Measurements from ENCODE around the gene METTL21A. TPM values are rescaled to one million over a fixed set of nuclear protein-coding genes. Genes with fewer than 3 reads are reported as not detected.

METTL21A gene
- total RNA-seq, 1 donor from 2014 or later = 12.7 TPM

DNA sequence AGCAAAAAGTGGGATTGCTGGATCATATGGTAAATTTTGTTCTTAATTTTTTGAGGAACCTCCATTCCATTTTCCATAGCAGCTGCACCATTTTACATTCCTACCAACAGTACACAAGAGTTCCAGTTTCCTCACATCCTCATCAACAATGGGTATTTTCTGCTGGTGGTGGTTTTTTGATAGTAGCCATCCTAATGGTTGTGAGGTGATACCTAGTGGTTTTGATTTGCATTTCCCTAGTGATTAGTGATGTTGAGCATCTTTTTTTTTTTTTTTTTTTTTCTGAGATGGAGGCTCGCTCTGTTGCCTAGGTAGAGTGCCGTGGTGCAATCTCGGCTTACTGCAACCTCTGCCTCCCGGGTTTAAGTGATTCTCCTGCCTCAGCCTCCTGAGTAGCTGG, 30.5 kb downstream of the METTL21A start:
- ATAC-seq (no peak), DNase-seq (no peak)
- H3K9me3 ChIP-seq = peaks cover 11% of the 10 kb centered on the region
- no peak overlapping the region for H3K4me3 ChIP-seq
- intact Hi-C loops (cut with DNase I) = no loop called here
- no peak for TF ChIP-seq CTCF (IDR thresholded peaks at IDR 0.05)
- peaks cover 56% of the 10 kb centered on the region for H3K36me3 ChIP-seq
- no peaks in the 10 kb centered on the region for H3K27me3 ChIP-seq (ENCODE audit: low read depth)
- H3K27ac ChIP-seq = no peak overlapping the region
- no peaks in the 10 kb centered on the region for H3K4me1 ChIP-seq

DNA sequence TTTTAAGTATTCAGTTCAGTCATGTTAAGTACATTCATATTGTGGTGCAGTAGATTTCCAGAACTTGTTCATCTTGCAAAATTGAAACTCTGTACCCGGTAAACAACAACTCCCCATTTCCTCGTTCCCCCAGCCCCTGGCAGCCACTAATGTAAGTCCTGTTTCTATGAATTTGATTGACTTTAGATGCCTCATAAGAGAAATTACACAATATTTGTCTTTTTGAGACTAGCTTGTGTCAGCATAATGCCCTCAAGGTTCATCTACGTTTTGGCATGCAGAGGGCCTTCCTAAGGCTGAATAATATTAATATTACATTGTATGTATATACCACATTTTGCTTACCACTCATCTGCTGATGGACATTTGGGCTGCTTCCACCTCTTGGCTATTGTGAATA, 30.9 kb downstream of the METTL21A start:
- Histone ChIP-seq H3K27ac (no peak overlapping the region), H3K4me3 (no peak overlapping the region), H3K27me3 (ENCODE audit: low read depth) (no peaks in the 10 kb centered on the region), H3K9me3 (peaks cover 11% of the 10 kb centered on the region), H3K4me1 (no peaks in the 10 kb centered on the region), H3K36me3 (peaks cover 55% of the 10 kb centered on the region)
- DNase-seq = no peak
- TF ChIP-seq CTCF (IDR thresholded peaks at IDR 0.05) = no peak
- intact Hi-C loops (cut with DNase I) = no loop called here
- no peak for ATAC-seq

GRCh38 chr2:207593277-207593676, 31.9 kb downstream of the METTL21A start:
- Histone ChIP-seq H3K27ac (no peak overlapping the region), H3K4me3 (no peak overlapping the region), H3K27me3 (ENCODE audit: low read depth) (no peaks in the 10 kb centered on the region), H3K4me1 (no peaks in the 10 kb centered on the region), H3K9me3 (peaks cover 11% of the 10 kb centered on the region), H3K36me3 (peaks cover 56% of the 10 kb centered on the region)
- intact Hi-C loops (cut with DNase I) = no loop called here
- no peak for TF ChIP-seq CTCF (IDR thresholded peaks at IDR 0.05)
- no peak for ATAC-seq
- no peak for DNase-seq

GRCh38 chr2:207589143-207589542, 36.1 kb downstream of the METTL21A start:
- intact Hi-C loops (cut with DNase I) = no loop called here
- Histone ChIP-seq H3K27ac (no peak overlapping the region), H3K27me3 (ENCODE audit: low read depth) (no peaks in the 10 kb centered on the region), H3K4me1 (no peaks in the 10 kb centered on the region), H3K9me3 (peaks cover 11% of the 10 kb centered on the region), H3K36me3 (peaks cover 42% of the 10 kb centered on the region), H3K4me3 (no peak overlapping the region)
- DNase-seq = no peak
- TF ChIP-seq CTCF (IDR thresholded peaks at IDR 0.05) = no peak
- ATAC-seq = no peak

DNA sequence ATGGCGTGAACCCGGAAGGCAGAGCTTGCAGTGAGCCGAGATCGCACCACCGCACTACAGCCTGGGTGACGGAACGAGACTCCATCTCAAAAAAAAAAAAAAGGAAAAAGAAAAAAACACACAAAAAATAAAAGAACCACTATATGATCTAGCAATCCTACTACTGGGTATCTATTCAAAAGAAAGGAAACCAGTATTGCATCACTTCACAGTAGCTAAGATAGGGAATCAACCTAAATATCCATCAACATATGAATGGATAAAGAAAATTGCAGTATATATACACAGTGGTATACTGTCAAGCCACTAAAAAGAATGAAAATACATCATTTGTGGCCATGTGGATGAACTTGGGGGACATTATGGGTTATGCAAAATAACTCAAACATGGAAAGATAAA, 37.9 kb downstream of the METTL21A start:
- no peaks in the 10 kb centered on the region for H3K4me1 ChIP-seq
- TF ChIP-seq CTCF (IDR thresholded peaks at IDR 0.05) = no peak
- peaks cover 50% of the 10 kb centered on the region for H3K36me3 ChIP-seq
- H3K9me3 ChIP-seq = peaks cover 9% of the 10 kb centered on the region
- H3K4me3 ChIP-seq = no peak overlapping the region
- H3K27me3 ChIP-seq (ENCODE audit: low read depth) = no peaks in the 10 kb centered on the region
- no peak for ATAC-seq
- intact Hi-C loops (cut with DNase I) = no loop called here
- H3K27ac ChIP-seq = no peak overlapping the region
- no peak for DNase-seq

GRCh38 chr2:207584952-207585351, 40.2 kb downstream of the METTL21A start:
- Histone ChIP-seq H3K9me3 (no peaks in the 10 kb centered on the region), H3K4me1 (no peaks in the 10 kb centered on the region), H3K27me3 (ENCODE audit: low read depth) (no peaks in the 10 kb centered on the region), H3K27ac (no peak overlapping the region), H3K4me3 (no peak overlapping the region), H3K36me3 (peaks cover 68% of the 10 kb centered on the region)
- no peak for TF ChIP-seq CTCF (IDR thresholded peaks at IDR 0.05)
- intact Hi-C loops (cut with DNase I) = no loop called here
- no peak for DNase-seq
- no peak for ATAC-seq

All from lower lobe of right lung (tissue), 2 donors.